Erythroblast (primary cell): ENCODE results near the gene CSTPP1.

ENCODE experiments used
- GATA1 ChIP-seq: IDR thresholded peaks from 2 replicates; pipeline ENCODE4 v1.6.1; 2011; ENCODE audit warnings: low read depth, mild to moderate bottlenecking, control low read depth, low read length, moderate library complexity
- POLR2A ChIP-seq: IDR thresholded peaks from 2 replicates; pipeline ENCODE4 v1.6.1; 2011; ENCODE audit warnings: mild to moderate bottlenecking, low read length

DNA sequence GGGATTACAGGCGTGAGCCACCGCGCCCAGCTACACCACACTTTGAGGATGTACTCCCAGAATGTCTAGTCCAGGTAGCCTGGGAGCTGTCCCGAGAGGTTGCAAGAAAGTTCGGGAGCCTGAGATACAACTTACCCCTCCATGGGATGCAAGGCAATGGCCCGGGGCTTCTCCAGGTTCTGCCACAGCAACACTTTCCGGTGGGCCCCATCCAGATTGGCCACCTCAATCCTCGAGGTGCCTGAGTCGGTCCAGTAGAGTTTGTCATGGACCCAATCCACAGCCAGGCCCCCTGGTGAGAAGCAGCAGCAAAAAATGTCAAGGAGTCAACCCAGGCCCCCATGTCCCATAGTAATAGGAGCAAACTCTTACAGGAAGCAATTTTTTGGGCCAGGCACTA lies 43.7 kb upstream of the CSTPP1 start:
- TF ChIP-seq POLR2A (no peak), GATA1 (no peak)
